GM12878 (cell line): Measurements from ENCODE around the gene NCBP3. TPM values are rescaled to one million over a fixed set of nuclear protein-coding genes. Genes with fewer than 3 reads are reported as not detected.

Experiments
- BCLAF1 ChIP-seq: fragments of 450-650 bp; IDR thresholded peaks from 2 replicates; pipeline ENCODE4 v1.6.1; 2017; ENCODE audit warnings: antibody characterized with exemption, mild to moderate bottlenecking, moderate library complexity
- IKZF2 ChIP-seq, 2 experiments: fragments of 450-650 bp; IDR thresholded peaks; 2 replicates each; pipeline ENCODE4 v1.6.1; 2017; ENCODE audit warnings: mild to moderate bottlenecking in 2 of 2, moderate library complexity in 2 of 2
- JUNB ChIP-seq: IDR thresholded peaks from 2 replicates; pipeline ENCODE4 v1.6.1; 2016; ENCODE audit warnings: antibody characterized with exemption, mild to moderate bottlenecking
- LARP7 ChIP-seq: fragments of 450-650 bp; IDR thresholded peaks from 2 replicates; pipeline ENCODE4 v1.6.1; 2017; ENCODE audit warnings: mild to moderate bottlenecking
- PBX3 ChIP-seq: IDR thresholded peaks from 2 replicates; pipeline ENCODE4 v1.6.1; 2011; ENCODE audit warnings: mild to moderate bottlenecking, low read depth, low read length, moderate library complexity; ENCODE audit not compliant: insufficient replicate concordance
- POLR2AphosphoS2 ChIP-seq: IDR thresholded peaks from 2 replicates; pipeline ENCODE4 v1.6.1; 2011; ENCODE audit warnings: low read depth, mild to moderate bottlenecking, low read length, improper control_type of control experiment, moderate library complexity
- RBBP5 ChIP-seq: fragments of 200-600 bp; sonication (generic); conservative IDR thresholded peaks from 2 replicates; pipeline ENCODE4 v1.6.1; 2016
- SMARCA5 ChIP-seq: fragments of 450-650 bp; IDR thresholded peaks from 2 replicates; pipeline ENCODE4 v1.6.1; 2017; ENCODE audit warnings: mild to moderate bottlenecking
- TAF1 ChIP-seq: IDR thresholded peaks from 2 replicates; pipeline ENCODE4 v1.6.1; 2011; ENCODE audit warnings: mild to moderate bottlenecking, low read depth, low read length, borderline replicate concordance
- TCF3 ChIP-seq: IDR thresholded peaks from 2 replicates; pipeline ENCODE4 v1.6.1; 2012; ENCODE audit warnings: low read depth, mild to moderate bottlenecking, low read length, borderline replicate concordance; ENCODE audit not compliant: insufficient read depth
- ZNF384 ChIP-seq: IDR thresholded peaks from 2 replicates; pipeline ENCODE4 v1.6.1; 2012; ENCODE audit warnings: low read depth, mild to moderate bottlenecking, low read length, improper control_type of control experiment, borderline replicate concordance
- polyA plus RNA-seq, 11 experiments: library from polyadenylated mRNA; depleted of rRNA in 4 of 11; unstranded in 6 of 11; stranded (reverse) in 5 of 11; fragments of >200 nt; fragmentation: Nextera tagmentation in 4 of 11; fragmentation: Illumina TruSeq in 1 of 11; extraction: Ambion mirVana in 4 of 11; extraction: Trizol in 1 of 11; gene quantifications; 1 replicate in 1 of 11; 2 replicates in 10 of 11; pipeline versions ENCODE4 v1.2.1 to v1.2.3, GENCODE V29; 2011 to 2016; ENCODE audit warnings: inconsistent platforms in 2 of 11, missing spikeins in 2 of 11, low read depth in 1 of 11
- total RNA-seq, 4 experiments: library from RNA; depleted of rRNA in 3 of 4; stranded (reverse); fragments of >200 nt in 3 of 4; fragmentation: Illumina TruSeq in 1 of 4; extraction: Trizol in 1 of 4; gene quantifications; 2 replicates each; pipeline versions ENCODE4 v1.2.1 to v1.2.3, GENCODE V29; 2013 to 2021

Gene NCBP3
- total and polyA plus RNA-seq, 10 of the 15 experiments (the other 5 are each of a cell fraction or from before 2014, with no cell fraction given), result 5.2 to 32.0 (median 23.2) TPM

- no peak for TF ChIP-seq PBX3
- TF ChIP-seq POLR2AphosphoS2, result no peak
- TF ChIP-seq IKZF2 (IDR thresholded peaks at IDR 0.05), result no peak
- TF ChIP-seq JUNB, result no peak
- no peak for TF ChIP-seq BCLAF1
- TF ChIP-seq SMARCA5, result no peak
- TF ChIP-seq TCF3, result no peak
- TF ChIP-seq LARP7, result no peak
- no peak for TF ChIP-seq TAF1
- no peak for TF ChIP-seq ZNF384
- no peak for TF ChIP-seq RBBP5
- TF ChIP-seq, all 136 proteins: peak for 0
Measured at GRCh38 chr17:3860939-3861700, 15.1 kb upstream of the NCBP3 start (continued).
